Endothelial cell (in vitro differentiated cells): ENCODE measurements around the gene MIP. TPM values are rescaled to one million over a fixed set of nuclear protein-coding genes. Genes with fewer than 3 reads are reported as not detected.
A peak's percentile ranks its signal among the peaks of the same experiment; 100 is the strongest.

Source experiments
- DNase-seq: peaks from one replicate; pipeline ENCODE4 v3.0.0; 2021; ENCODE audit warnings: low spot score
- H3K27ac Mint-ChIP-seq: one replicate; pipeline ENCODE4 v1.8.0; 2021; ENCODE audit warnings: mixed read lengths, inconsistent platforms; ENCODE audit not compliant: unreplicated experiment
- H3K27me3 Mint-ChIP-seq: one replicate; pipeline ENCODE4 v1.8.0; 2021; ENCODE audit warnings: mild to moderate bottlenecking, moderate library complexity, mixed read lengths, inconsistent platforms; ENCODE audit not compliant: unreplicated experiment
- H3K36me3 Mint-ChIP-seq: one replicate; pipeline ENCODE4 v1.8.0; 2021; ENCODE audit warnings: mild to moderate bottlenecking, low read depth, mixed read lengths, inconsistent platforms; ENCODE audit not compliant: unreplicated experiment
- H3K4me1 Mint-ChIP-seq: one replicate; pipeline ENCODE4 v1.8.0; 2021; ENCODE audit warnings: mild to moderate bottlenecking, mixed read lengths, inconsistent platforms; ENCODE audit not compliant: unreplicated experiment
- H3K4me3 Mint-ChIP-seq: one replicate; pipeline ENCODE4 v1.8.0; 2021; ENCODE audit warnings: mild to moderate bottlenecking, mixed read lengths, inconsistent platforms; ENCODE audit not compliant: unreplicated experiment
- H3K9me3 Mint-ChIP-seq: one replicate; pipeline ENCODE4 v1.8.0; 2021; ENCODE audit warnings: mixed read lengths, inconsistent platforms; ENCODE audit not compliant: unreplicated experiment
- total RNA-seq: library from RNA; stranded (reverse); fragmentation: NEBNext Ultra II Directional; extraction: Animal tissue kit (Norgen Biotek cat#: 25700); gene quantifications from one replicate; pipeline ENCODE4 v1.2.1, GENCODE V29; 2021; ENCODE audit not compliant: unreplicated experiment
- TF ChIP-seq, protein P1 (sequence below): fragments of 200-600 bp; sonication (generic); IDR thresholded peaks from one replicate; pipeline ENCODE4 v1.5.0; 2021; ENCODE audit warnings: antibody characterized with exemption; ENCODE audit not compliant: unreplicated experiment

MIP gene
- total RNA-seq, 1 donor from 2014 or later: 0.10 TPM

DNA sequence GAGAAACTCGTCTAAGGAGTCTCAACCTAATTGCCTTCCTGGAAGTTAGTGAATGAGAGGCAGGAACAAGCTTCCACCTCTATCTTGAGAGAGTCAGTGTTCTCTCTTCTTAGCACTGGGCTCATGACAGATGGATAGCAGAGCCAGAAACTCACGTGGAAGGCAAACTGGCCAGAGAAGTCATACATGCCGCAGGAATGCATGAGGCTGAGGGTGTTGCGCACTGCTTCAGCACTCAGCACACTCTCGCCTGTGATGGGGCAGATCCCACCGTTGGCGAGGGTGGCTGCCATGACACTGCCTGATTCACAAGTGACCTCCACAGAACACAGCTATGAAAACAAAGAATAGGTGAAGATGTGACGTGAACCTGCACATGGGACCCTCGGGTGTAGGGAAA, 19.9 kb upstream of the MIP start:
- TF ChIP-seq, protein P1, sequence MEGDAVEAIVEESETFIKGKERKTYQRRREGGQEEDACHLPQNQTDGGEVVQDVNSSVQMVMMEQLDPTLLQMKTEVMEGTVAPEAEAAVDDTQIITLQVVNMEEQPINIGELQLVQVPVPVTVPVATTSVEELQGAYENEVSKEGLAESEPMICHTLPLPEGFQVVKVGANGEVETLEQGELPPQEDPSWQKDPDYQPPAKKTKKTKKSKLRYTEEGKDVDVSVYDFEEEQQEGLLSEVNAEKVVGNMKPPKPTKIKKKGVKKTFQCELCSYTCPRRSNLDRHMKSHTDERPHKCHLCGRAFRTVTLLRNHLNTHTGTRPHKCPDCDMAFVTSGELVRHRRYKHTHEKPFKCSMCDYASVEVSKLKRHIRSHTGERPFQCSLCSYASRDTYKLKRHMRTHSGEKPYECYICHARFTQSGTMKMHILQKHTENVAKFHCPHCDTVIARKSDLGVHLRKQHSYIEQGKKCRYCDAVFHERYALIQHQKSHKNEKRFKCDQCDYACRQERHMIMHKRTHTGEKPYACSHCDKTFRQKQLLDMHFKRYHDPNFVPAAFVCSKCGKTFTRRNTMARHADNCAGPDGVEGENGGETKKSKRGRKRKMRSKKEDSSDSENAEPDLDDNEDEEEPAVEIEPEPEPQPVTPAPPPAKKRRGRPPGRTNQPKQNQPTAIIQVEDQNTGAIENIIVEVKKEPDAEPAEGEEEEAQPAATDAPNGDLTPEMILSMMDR: no peak
- no peak for DNase-seq
- H3K4me1 Mint-ChIP-seq: peaks cover 6% of the 10 kb centered on the region
- peaks cover 8% of the 10 kb centered on the region for H3K36me3 Mint-ChIP-seq
- H3K27ac Mint-ChIP-seq: no peak overlapping the region
- H3K9me3 Mint-ChIP-seq: no peaks in the 10 kb centered on the region
- H3K27me3 Mint-ChIP-seq: peaks cover 7% of the 10 kb centered on the region
- no peak overlapping the region for H3K4me3 Mint-ChIP-seq

DNA sequence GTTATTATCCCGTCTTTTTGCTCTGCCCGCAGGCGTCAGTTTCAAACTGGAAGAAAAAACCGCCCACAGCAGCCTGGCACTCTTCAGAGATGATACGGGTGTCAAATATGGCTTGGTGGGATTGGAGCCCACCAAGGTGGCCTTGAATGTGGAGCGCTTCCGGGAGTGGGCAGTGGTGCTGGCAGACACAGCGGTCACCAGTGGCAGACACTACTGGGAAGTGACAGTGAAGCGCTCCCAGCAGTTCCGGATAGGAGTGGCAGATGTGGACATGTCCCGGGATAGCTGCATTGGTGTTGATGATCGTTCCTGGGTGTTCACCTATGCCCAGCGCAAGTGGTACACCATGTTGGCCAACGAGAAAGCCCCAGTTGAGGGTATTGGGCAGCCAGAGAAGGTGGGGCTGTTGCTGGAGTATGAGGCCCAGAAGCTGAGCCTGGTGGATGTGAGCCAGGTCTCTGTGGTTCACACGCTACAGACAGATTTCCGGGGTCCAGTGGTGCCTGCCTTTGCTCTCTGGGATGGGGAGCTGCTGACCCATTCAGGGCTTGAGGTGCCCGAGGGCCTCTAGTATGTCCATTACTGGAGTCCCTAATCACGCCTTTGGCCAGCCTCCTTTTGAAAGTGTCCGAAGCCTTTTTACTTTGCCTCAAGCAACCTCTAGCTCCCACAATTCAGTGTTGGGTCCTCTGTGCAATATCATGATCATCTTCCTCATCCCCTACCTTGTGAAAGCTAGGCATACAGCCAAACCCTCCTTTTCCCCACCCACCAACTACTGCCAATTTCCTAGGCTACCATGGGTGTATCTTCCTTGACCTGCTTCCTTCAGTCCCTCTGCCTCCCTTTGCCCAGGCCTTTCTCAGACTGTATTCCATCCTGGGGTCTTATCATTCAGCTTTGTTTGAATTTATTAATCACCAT, 14.8 kb upstream of the MIP start:
- peak overlapping the region; percentile 96 for H3K27ac Mint-ChIP-seq
- H3K4me3 Mint-ChIP-seq: peak overlapping the region; percentile 98
- no peak for DNase-seq
- peaks cover 7% of the 10 kb centered on the region for H3K27me3 Mint-ChIP-seq
- peaks cover 11% of the 10 kb centered on the region for H3K4me1 Mint-ChIP-seq
- H3K36me3 Mint-ChIP-seq: peaks cover 4% of the 10 kb centered on the region
- H3K9me3 Mint-ChIP-seq: no peaks in the 10 kb centered on the region
- TF ChIP-seq, protein P1: no peak

DNA sequence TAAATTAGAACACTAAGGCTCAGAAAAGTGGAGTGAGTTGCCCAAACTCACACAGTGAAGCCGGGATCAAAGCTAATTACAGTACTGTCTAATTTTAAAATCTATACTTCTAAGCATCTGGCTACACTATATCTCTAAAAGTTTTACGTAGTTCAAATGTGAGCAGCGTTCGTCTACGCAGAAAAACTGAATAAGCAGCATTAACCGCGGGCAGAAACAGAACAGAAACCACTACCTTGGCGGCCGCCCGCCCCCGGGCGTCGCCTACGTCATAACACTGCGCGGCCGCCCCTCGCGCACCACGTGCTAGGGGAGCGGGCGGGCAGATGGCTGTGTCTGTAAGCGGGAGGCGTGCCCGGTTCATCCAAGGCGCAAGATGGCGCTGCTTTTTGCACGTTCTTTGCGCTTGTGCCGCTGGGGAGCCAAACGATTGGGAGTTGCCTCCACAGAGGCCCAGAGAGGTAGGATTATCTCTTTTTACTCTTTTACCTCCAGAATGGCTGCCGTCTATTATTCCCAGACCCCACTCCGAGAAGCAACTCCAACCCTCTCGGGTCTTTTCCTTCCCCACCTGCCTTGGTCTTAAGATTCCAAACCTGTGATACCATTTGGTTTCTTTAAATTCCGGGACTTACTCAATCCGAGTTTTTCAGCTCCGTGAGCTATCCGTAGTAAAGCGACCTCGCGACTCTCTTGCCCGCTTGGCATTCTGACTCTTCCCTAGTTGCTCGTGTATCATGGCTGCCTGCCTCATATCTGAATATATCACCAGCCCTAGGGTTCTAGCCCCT, 14.0 kb upstream of the MIP start, which contains the start of gene SPRYD4:
Gene SPRYD4, plus strand, starts transcription at position 363 of the 791 bp plus-strand sequence. Its CDS starts 14 bp downstream, at position 377.
- H3K4me3 Mint-ChIP-seq: peak within 1 kb of the TSS; percentile 98
- H3K27ac Mint-ChIP-seq: peak within 1 kb of the TSS; percentile 96
- peaks cover 11% of the 10 kb centered on the region for H3K4me1 Mint-ChIP-seq
- H3K36me3 Mint-ChIP-seq: peaks cover 4% of the 10 kb centered on the region
- peak; percentile 90 for DNase-seq
- peaks cover 7% of the 10 kb centered on the region for H3K27me3 Mint-ChIP-seq
- no peaks in the 10 kb centered on the region for H3K9me3 Mint-ChIP-seq
- TF ChIP-seq, protein P1: no peak

DNA sequence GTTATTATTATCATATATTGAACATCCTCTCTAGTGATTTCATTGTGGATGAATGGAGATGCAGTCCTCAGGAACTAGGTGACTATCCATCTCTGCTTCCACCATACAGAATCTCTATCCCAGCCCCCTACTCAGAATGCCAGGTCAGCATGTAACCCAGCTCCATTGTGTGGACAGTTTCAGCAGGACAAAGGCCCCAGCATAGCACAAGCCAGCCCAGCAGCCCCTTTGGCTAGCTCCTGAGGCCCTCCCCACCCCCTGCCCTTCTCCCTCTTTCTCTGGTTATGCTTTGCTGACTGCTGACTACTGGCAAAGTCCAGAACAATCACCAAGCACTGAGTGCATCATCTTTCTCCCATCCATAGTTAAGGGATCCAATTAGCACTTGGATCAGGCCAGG, 8.1 kb upstream of the MIP start:
- Mint-ChIP-seq H3K27me3 (peaks cover 5% of the 10 kb centered on the region), H3K27ac (no peak overlapping the region), H3K9me3 (no peaks in the 10 kb centered on the region), H3K4me1 (no peaks in the 10 kb centered on the region), H3K4me3 (no peak overlapping the region), H3K36me3 (no peaks in the 10 kb centered on the region)
- TF ChIP-seq, protein P1: no peak
- DNase-seq: no peak
